ENCODE measurements around the gene ZNF441.

DNA sequence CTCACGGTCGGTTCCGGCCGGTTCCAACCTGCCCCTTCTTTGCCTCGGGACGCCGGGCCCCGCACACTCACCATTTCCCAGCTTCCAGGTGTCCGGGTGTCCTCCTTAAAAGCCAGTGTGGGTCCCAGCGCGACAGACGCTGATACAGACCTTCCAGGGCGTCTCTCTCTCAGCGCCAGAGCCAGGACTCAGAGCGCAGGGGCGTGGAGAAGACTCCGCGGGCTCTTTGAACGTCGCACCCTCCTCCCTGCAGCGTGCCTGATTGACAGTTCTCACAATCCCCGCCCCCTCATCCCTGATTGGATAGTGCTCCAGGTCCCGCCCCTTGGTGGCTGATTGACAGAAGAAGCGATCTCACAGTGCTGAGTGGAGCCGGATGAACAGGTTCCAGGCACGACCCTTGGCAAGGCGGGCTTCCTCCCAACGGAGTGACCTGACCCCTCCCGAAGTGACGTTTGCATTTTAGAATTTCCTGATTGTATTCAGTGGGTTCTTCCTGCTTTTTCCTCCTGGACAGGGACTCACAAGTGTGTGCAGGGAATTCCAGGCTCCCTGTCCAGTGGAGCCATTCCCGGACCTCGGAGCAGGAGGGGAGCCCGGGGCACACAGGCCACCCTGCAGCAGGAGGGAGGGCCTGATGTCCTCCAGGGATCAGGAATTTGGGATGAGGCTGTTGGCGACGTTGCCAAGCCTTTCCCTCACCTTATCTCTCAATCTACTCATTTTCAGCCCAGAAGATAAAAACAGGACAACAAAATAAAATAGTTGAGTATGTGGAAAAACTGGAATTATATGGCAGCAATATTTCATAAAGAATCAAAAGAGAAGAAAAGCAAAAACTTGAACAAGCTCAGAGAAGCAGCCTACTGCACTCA lies 27.8 kb upstream of the ZNF441 start, which contains the start of gene ZNF823:
- no peak for TF ChIP-seq EP300 (IDR thresholded peaks at IDR 0.05)
- TF ChIP-seq, protein P1, sequence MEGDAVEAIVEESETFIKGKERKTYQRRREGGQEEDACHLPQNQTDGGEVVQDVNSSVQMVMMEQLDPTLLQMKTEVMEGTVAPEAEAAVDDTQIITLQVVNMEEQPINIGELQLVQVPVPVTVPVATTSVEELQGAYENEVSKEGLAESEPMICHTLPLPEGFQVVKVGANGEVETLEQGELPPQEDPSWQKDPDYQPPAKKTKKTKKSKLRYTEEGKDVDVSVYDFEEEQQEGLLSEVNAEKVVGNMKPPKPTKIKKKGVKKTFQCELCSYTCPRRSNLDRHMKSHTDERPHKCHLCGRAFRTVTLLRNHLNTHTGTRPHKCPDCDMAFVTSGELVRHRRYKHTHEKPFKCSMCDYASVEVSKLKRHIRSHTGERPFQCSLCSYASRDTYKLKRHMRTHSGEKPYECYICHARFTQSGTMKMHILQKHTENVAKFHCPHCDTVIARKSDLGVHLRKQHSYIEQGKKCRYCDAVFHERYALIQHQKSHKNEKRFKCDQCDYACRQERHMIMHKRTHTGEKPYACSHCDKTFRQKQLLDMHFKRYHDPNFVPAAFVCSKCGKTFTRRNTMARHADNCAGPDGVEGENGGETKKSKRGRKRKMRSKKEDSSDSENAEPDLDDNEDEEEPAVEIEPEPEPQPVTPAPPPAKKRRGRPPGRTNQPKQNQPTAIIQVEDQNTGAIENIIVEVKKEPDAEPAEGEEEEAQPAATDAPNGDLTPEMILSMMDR (IDR thresholded peaks at IDR 0.05): no peak
- peak; percentile 72 to 93 for TF ChIP-seq POLR2A (IDR thresholded peaks at IDR 0.05)
- TF ChIP-seq POLR2AphosphoS5 (IDR thresholded peaks at IDR 0.05): peak; percentile 66 to 92 (median 88)

Data from sigmoid colon (tissue), 4 donors.